ENCODE results near the gene UBR3.

Gene UBR3

GRCh38 chr2:170047331-170048065 lies 220.2 kb downstream of the UBR3 start:
- DNase-seq (ENCODE audit: low spot score): no peak

DNA sequence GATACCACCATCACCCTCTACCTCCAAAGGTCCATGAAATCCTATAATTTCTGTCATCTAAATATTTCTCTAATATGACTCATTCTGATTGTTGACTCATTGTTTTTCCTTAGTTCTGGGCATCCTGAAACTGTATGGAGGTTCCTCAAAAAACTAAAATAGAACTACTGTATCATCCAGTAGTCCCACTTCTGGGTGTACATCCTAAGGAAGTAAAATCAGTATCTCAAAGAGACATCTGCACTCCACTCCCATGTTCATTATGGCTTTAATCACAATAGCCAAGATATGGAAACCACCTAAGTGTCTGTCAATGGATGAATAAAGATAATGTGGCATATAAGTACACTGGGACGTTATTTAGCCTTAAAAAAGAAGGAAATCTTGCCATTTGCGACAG lies 224.9 kb downstream of the UBR3 start:
- no peak for DNase-seq (ENCODE audit: low spot score)

GRCh38 chr2:170054997-170055396 lies 227.7 kb downstream of the UBR3 start:
- no peak for DNase-seq (ENCODE audit: low spot score)

DNA sequence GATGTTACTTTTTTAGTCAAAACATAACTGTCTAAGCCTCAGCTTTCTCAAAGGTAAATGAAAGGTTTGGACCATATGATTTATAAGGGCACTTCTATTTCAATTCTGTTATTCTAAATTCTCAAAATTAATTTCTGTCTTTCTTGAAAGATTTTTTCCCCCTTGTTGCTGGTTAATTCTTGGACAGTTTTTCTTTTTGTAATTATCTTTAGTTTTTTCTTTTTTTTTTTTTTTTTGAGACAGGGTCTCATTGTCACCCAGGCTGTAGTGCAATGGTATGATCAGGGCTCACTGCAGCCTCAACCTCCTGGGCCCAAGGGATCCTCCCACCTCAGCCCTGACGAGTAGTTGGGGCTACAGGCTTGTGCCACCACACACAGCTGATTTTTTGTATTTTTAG lies 229.6 kb downstream of the UBR3 start:
- no peak for DNase-seq (ENCODE audit: low spot score)

DNA sequence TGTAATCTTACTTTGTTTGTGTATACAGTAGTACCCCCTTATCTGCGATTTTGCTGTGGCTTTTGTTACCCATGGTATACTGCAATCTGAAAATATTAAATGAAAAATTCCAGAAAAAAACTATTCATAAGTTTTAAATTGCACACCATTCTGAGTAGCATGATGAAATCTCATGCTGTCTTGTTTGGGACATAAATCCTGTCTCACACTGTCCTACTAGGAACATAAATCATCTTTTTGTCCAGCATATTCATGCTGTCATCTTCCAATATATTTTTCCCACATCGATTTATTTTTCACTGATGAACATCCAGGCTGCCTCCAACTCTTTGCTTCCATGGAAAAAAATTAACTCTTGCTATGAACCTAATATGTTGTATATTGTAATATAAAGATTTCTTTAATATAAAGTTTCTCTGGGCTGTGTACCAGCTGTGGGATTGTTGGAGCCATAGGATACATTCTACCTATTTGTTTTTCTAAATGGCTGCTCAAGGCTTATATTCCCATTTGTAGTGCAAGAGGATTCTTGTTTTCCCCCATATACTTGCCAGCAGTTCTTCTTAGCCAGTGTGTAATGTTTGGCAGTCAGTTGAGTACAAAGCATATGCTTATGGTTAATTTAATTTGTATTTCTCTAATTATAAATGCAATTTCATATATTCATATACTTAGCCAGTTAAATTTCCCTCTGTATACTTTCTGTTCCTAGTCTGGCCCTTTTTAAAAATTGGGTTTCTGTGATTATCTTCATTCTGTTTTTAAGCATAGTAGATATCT lies 236.4 kb downstream of the UBR3 start:
- DNase-seq (ENCODE audit: low spot score): no peak

DNA sequence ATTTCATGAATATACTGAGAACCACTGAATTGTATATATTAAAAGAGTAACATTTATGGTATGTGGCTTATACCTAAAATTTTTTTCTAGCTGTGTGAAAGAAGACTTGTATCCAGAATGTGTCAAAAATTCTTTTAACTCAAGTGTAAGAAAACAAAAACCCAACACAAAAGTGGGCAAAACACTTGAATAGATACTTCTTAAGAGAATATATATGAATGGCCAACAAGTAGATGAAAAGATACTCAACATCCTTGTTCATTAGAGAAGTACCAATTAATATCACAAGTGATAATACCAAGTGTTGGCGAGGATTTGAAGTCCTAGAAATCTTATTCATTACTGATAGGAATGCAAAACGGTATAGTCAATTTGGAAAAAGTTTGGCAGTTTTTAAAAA lies 243.5 kb downstream of the UBR3 start:
- no peak for DNase-seq (ENCODE audit: low spot score)

DNA sequence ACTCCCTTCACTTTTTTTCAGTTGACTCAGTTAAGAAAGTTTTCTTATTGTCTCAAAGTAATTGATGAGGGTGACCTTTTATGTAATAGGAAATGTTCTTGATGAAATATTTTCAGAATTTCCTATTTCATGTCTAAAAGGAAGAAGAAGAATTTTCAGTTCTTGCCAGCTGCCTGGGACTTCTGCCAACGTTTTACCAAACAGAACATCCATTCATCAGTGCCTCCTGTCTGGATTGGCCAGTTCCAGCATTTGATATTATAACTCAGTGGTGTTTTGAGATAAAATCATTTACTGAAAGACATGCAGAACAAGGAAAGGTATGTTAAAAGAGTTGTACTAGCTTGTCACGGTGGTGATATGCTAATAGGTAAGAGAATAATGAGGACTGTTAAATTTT lies 246.0 kb downstream of the UBR3 start:
- no peak for DNase-seq (ENCODE audit: low spot score)

- no peak for DNase-seq (ENCODE audit: low spot score)
These were observed 248.9 kb downstream of the UBR3 start for GRCh38 chr2:170076189-170076588.

DNA sequence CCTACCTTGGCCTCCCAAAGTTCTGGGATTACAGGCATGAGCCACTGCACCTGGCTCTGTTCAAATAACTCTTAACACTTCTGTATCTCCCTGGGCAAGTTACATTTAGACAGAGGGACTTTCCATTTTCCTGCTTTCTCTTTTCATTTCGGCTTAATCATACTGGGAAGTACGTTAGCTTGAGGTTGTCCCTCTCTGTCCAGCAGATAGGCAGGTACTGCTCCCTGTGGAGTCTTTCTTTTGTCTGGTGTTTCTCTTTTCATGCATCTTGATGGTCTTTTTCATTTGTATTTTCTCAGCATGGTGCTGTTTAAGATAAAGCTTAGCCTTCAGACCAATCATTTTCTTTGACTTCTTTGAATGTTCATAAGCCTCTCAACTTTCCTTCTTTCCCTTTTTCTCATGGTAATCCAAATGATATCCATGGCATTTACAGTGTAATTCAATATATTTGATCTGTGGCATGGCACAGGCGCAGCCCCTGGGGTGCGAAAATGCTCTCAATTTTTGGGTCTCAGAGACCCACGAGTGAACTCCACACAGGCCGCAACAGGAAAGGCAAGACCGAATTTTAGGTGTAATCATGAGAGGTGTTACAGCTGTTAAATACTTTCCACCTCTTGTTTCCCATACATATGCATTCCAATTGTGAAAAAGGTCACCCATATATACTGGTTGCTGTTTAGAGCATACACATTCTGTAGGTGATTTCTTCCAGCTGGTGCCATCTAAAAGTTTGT lies 250.7 kb downstream of the UBR3 start:
- no peak for DNase-seq (ENCODE audit: low spot score)

- no peak for DNase-seq (ENCODE audit: low spot score)
These were observed 257.7 kb downstream of the UBR3 start for GRCh38 chr2:170084820-170085491.

GRCh38 chr2:170086117-170086688 lies 258.9 kb downstream of the UBR3 start:
- no peak for DNase-seq (ENCODE audit: low spot score)

DNA sequence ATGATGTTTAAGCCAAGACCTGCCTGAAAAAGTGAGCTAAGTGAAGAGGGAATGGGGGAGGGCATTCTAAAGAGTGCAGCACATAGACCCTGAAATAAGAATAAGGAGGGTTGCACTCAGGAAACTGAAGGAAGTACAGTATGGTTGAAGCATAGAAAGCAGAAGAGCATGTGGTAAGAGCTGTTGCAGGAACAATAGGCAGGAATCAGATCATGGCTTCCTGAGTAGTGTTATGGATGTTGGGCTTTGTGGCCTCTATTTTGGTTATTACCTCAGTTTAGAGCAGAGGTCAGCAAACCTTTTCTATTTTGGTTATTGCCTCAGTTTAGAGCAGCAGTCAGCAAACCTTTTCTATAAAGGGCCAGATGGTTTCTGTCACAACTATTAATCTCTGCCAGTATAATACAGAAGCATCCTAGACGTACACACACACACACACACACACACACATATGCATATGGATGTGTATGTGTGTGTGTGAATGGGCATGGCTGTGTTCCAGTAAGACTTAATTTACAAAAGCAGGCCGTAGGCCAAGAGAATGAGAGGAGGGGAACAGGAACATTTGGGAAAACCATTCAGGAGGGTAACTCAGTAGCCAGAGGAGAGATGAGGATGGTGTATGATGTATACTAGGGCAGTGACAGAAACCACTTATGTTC lies 259.6 kb downstream of the UBR3 start:
- DNase-seq (ENCODE audit: low spot score): no peak

GRCh38 chr2:170087413-170087793 lies 260.1 kb downstream of the UBR3 start:
- no peak for DNase-seq (ENCODE audit: low spot score)

DNA sequence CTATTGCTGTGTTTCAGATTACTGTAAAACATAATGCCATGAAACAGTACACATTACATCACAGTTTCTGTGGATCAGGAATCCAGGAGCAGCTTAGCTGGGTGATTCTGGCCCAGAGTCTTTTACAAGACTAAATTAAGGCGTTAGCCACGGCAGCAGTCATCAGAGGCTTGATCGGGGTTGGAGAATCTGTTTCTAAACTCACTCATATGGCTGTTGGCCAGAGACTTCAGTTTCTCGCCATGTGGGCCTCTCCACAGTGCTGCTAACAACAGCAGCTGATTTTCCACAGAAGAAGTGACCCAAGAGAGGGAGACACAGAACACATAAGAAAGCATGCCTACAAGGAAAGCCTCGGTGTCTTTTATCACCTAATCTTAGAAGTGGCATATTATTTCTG lies 261.5 kb downstream of the UBR3 start:
- no peak for DNase-seq (ENCODE audit: low spot score)

DNA sequence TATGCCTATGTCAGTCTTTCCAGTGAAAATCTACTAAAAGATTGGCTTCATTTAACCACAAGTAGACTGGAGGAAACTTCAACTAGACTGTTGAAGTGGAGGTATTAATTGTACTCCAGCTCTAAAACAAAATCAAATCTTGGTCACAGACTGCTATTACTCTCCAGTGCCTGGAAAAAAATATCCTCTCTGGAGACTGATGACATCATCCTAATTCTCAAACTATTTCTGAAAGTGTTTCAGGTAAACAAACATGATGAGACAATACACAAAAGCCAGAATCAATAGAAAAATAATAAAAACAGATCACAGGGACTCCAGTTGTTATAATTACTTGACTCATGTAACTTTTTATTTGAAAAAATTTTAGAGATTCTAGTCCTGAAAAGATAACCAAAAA lies 263.0 kb downstream of the UBR3 start:
- no peak for DNase-seq (ENCODE audit: low spot score)

GRCh38 chr2:170091436-170091835 lies 264.2 kb downstream of the UBR3 start:
- DNase-seq (ENCODE audit: low spot score): no peak

GRCh38 chr2:170092436-170093060 lies 265.3 kb downstream of the UBR3 start:
- no peak for DNase-seq (ENCODE audit: low spot score)

DNA sequence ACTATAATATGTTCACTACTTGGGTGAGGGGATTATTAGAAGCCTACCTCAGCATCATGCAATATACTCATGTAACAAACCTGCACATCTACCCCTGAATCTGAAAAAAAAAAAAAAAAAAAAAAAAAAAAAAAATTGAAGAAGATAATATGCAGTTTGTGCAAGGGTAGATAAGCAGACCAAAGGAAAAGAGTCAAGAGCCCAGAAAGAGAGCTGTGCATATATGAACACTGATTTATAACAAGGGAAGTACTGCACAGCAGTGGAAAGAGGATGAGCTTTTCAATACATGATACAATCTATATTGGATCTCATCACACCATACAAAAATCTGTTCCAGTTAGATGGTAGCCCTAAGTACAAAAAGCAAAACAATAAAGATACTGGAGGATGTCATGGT lies 268.1 kb downstream of the UBR3 start:
- no peak for DNase-seq (ENCODE audit: low spot score)

DNA sequence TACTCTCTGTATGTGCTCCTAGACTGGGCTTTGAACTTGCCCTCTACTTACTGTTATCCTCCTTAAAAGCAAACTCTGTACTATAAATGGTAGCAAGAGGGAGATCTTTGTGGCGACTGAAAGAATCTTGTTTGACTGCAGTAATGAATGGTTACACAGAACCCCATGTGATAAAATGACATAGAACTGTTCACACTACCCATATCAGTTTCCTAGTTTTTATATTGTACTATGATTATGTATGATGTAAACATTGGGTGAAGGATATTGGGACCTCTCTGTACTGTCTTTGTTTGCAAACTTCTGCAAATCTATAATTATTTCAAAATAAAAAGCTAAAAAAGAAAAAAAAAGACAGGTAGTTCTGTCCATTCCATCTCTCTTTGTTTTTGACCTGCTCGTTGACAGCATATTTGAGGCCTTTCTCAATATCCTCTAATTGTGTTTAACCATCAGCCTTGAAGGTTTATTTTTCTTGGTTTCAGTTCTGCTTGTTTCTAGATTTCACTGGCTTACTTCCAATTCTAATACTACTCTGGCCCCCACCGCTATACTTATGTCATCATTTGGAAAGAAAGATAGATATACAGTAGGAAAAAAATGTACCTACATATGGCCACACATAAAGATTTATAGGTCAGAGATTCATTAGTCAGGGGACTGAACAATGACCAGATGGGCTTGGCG lies 271.5 kb downstream of the UBR3 start:
- DNase-seq (ENCODE audit: low spot score): no peak

- DNase-seq (ENCODE audit: low spot score): no peak
These were observed 274.5 kb downstream of the UBR3 start for GRCh38 chr2:170101789-170102188.
